Muscle layer of colon (tissue), 2 donors: ENCODE data around the gene DMBT1.
"Not testable (repeated sequence)": the region's sequence is repeated elsewhere in the genome, so short reads cannot be mapped to it uniquely, and the experiment has no call there.

Experiments
- H3K27ac ChIP-seq: one replicate; pipeline ENCODE4 v1.7.0; 2013; ENCODE audit warnings: low read depth, mild to moderate bottlenecking, low read length, moderate library complexity
- H3K27me3 ChIP-seq, 2 donors: one replicate each; pipeline ENCODE4 v1.7.0; 2013; ENCODE audit warnings: low read length in 2 of 2, mild to moderate bottlenecking in 2 of 2; ENCODE audit not compliant: insufficient read depth in 2 of 2, control insufficient read depth in 1 of 2
- H3K36me3 ChIP-seq: one replicate; pipeline ENCODE4 v1.7.0; 2013; ENCODE audit warnings: mild to moderate bottlenecking, low read length; ENCODE audit not compliant: insufficient read depth
- H3K4me1 ChIP-seq: one replicate; pipeline ENCODE4 v1.7.0; 2013; ENCODE audit warnings: mild to moderate bottlenecking, low read length; ENCODE audit not compliant: insufficient read depth
- H3K4me3 ChIP-seq, 2 donors: one replicate each; pipeline ENCODE4 v1.7.0; 2013; ENCODE audit warnings: low read length in 2 of 2, low read depth in 1 of 2, mild to moderate bottlenecking in 1 of 2, moderate library complexity in 1 of 2
- H3K9ac ChIP-seq: one replicate; pipeline ENCODE4 v1.7.0; 2013; ENCODE audit warnings: low read length
- H3K9me3 ChIP-seq: one replicate; pipeline ENCODE4 v1.7.0; 2013; ENCODE audit warnings: mild to moderate bottlenecking, low read length
- donor health status: abdominal sarcoma.
- donor health status: Adenocarcinoma of cecum.

The DMBT1 gene

DNA sequence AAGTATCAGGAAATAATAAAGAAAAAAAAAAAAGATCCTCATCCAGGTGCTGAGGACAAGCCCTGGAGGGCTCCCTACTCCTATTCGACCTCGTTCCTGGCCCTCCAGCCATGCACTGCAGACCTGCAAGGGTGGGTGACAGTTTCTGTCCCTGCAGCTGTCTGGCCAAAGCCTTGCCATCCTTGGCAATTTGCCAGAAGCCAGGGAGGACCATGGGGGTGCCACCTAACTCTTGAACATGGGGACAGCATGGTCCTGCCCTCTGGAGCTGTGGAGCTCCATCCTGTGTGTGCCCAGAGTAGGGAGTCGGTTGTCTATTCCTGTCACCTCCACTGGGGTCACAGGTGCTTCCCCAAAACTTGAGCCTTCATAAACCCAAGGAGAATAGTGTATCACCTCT is 27.8 kb downstream of the DMBT1 start:
- Histone ChIP-seq H3K36me3 (no peaks in the 10 kb centered on the region), H3K4me3 (no peak overlapping the region), H3K9ac (no peak overlapping the region)

DNA sequence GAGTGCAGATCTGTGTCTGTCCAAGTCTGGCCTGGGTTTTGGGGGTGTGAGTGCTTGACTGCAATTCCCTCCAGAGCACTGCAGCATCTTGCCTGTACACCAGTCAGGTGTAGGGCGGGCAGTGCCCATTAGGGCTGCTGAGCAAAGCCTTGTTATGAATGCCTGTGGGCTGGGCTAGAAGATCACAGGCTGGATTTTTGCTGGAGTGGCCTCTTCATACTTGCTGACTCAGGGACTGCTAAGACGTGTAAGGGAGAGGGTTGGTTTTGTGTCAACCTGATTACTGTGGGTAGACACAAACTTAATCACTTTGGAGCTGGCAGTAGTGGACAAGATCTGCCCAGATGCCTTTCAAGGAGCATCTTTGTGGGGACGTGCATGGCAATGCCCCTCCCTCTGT is 29.6 kb downstream of the DMBT1 start:
- H3K4me1 ChIP-seq, result no peaks in the 10 kb centered on the region
- H3K27me3 ChIP-seq, result no peaks in the 10 kb centered on the region
- no peak overlapping the region for H3K9ac ChIP-seq
- H3K4me3 ChIP-seq, result no peak overlapping the region
- H3K27ac ChIP-seq, result no peak overlapping the region
- no peaks in the 10 kb centered on the region for H3K9me3 ChIP-seq
- no peaks in the 10 kb centered on the region for H3K36me3 ChIP-seq

More for the DNA sequence above, 27.8 kb downstream of the DMBT1 start:
- no peaks in the 10 kb centered on the region for H3K9me3 ChIP-seq
- no peak overlapping the region for H3K27ac ChIP-seq
- H3K27me3 ChIP-seq, result no peaks in the 10 kb centered on the region
- no peaks in the 10 kb centered on the region for H3K4me1 ChIP-seq

DNA sequence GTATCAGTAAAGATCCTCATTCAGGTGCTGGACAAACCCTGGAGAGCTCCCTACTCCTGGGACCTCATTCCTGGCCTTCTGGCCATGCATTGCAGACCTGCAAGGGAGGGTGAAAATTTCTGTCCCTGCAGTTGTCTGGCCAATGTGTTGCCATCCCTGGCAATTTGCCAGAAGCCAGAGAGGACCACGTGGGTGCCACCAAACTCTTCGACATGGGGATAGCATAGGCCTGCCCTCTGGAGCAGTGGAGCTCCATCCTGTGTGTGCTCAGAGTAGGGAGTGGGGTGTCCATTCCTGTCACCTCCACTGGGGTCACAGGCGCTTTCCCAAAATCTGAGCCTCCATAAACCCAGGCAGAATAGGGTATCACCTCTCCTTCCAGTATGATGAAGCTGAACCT is 31.2 kb downstream of the DMBT1 start:
- Histone ChIP-seq H3K9ac (no peak overlapping the region), H3K9me3 (no peaks in the 10 kb centered on the region), H3K36me3 (no peaks in the 10 kb centered on the region), H3K27me3 (no peaks in the 10 kb centered on the region), H3K4me1 (no peaks in the 10 kb centered on the region), H3K4me3 (no peak overlapping the region), H3K27ac (no peak overlapping the region)

GRCh38 chr10:122592161-122592560 is 31.6 kb downstream of the DMBT1 start:
- H3K9me3 ChIP-seq, result no peaks in the 10 kb centered on the region
- no peak overlapping the region for H3K27ac ChIP-seq
- H3K4me1 ChIP-seq, result no peaks in the 10 kb centered on the region
- no peaks in the 10 kb centered on the region for H3K36me3 ChIP-seq
- no peak overlapping the region for H3K4me3 ChIP-seq
- H3K27me3 ChIP-seq, result no peaks in the 10 kb centered on the region
- no peak overlapping the region for H3K9ac ChIP-seq

DNA sequence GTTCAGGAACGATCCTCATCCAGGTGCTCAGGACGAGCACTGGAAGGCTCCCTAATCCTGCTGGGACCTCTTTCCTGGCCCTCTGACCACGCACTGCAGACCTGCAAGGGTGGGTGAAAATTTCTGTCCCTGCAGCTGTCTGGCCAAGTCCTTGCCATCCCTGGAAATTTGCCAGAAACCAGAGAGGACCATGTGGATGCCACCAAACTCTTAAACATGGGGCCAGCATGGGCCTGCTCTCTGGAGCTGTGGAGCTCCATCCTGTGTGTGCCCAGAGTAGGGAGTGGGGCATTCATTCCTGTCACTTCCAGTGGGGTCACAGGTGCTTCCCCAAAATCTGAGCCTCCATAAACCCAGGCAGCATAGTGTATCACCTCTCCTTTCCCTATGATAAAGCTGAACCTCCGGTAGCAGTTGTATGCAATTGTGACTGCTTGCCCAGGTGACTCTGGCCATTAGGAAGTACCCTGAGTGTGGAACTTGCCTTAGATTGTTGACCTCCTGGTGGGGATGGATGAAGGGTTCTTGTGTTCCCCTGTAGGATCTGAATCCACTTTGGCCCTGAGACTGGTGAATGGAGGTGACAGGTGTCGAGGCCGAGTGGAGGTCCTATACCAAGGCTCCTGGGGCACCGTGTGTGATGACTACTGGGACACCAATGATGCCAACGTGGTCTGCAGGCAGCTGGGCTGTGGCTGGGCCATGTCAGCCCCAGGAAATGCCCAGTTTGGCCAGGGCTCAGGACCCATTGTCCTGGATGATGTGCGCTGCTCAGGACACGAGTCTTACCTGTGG is 57.1 kb downstream of the DMBT1 start:
- Histone ChIP-seq H3K9ac (no peak overlapping the region), H3K9me3 (no peaks in the 10 kb centered on the region), H3K36me3 (no peaks in the 10 kb centered on the region), H3K4me3 (no peak overlapping the region), H3K27ac (no peak overlapping the region), H3K4me1 (no peaks in the 10 kb centered on the region), H3K27me3 (no peaks in the 10 kb centered on the region)

DNA sequence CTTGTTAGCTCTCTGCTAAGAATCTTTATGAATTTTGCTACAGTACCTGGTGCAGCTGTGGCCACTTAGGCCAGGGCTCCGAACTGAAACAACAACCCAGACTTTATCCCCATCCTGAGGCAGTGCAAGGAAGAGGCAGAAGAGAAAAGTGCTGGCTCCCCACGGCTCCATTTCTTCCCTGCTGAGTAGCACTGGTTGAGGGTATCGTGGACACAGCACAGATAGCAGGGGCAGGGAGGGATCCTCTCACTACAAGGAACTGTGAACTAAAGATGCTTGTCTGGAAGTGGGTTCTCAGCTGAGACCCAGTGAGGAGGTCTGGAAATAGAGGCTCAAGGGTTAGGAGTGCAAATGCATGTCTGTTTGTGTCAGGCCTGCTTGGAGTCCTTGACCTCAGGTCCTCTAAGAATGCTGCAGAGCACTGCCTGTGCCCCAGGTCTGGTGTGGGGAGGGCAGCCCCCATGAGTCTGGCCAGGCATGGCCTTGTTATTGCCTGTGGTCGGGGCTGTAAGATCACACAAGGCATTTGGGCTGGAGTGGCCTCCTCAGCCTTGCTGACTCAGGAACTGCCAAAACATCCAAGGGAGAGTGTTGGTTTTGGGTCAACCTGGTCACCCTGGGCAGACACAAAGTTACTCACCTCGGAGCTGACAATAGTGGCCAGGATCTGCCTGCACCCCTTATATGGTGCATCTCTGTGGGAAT is 58.1 kb downstream of the DMBT1 start:
- no peaks in the 10 kb centered on the region for H3K36me3 ChIP-seq

GRCh38 chr10:122620961-122621360 is 60.4 kb downstream of the DMBT1 start:
- not testable (repeated sequence) for H3K9ac ChIP-seq, H3K9me3 ChIP-seq, H3K4me3 ChIP-seq, H3K36me3 ChIP-seq, H3K27ac ChIP-seq, H3K27me3 ChIP-seq, H3K4me1 ChIP-seq

More for the DNA sequence above, 58.1 kb downstream of the DMBT1 start:
- H3K27ac ChIP-seq, result no peak overlapping the region
- no peaks in the 10 kb centered on the region for H3K9me3 ChIP-seq
- no peaks in the 10 kb centered on the region for H3K4me1 ChIP-seq
- no peak overlapping the region for H3K4me3 ChIP-seq
- no peak overlapping the region for H3K9ac ChIP-seq
- no peaks in the 10 kb centered on the region for H3K27me3 ChIP-seq

GRCh38 chr10:122624546-122624945 is 64.0 kb downstream of the DMBT1 start:
- Histone ChIP-seq H3K36me3 (no peaks in the 10 kb centered on the region), H3K27ac (no peak overlapping the region), H3K9me3 (no peaks in the 10 kb centered on the region), H3K9ac (no peak overlapping the region), H3K27me3 (no peaks in the 10 kb centered on the region), H3K4me3 (no peak overlapping the region), H3K4me1 (no peaks in the 10 kb centered on the region)

GRCh38 chr10:122630526-122630925 is 70.0 kb downstream of the DMBT1 start:
- H3K27ac ChIP-seq, result no peak overlapping the region
- H3K9ac ChIP-seq, result no peak overlapping the region
- no peaks in the 10 kb centered on the region for H3K4me1 ChIP-seq
- no peak overlapping the region for H3K4me3 ChIP-seq
- H3K36me3 ChIP-seq, result no peaks in the 10 kb centered on the region
- H3K27me3 ChIP-seq, result no peaks in the 10 kb centered on the region
- H3K9me3 ChIP-seq, result no peaks in the 10 kb centered on the region

DNA sequence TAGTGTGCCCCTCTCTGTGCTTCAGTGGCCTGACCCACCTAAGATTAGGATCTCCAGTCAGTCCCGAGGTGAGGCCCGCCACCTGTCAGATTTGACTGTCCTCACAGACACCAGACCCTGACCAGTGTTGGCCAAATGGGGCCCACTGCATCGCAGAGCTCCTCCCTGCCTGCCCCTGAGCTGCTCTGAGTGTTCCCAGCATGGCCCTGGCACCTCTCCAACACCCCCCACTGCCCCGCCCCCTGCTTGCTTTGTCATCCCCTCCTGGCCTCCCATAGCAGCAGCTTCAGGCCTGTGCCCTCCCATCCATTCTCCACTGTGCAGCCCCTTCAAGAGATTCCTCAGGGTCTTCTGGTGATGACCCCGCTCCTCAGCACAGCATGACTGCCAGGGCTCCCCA is 71.5 kb downstream of the DMBT1 start:
- Histone ChIP-seq H3K36me3 (no peaks in the 10 kb centered on the region), H3K27me3 (no peaks in the 10 kb centered on the region), H3K27ac (no peak overlapping the region), H3K4me1 (no peaks in the 10 kb centered on the region), H3K9me3 (no peaks in the 10 kb centered on the region), H3K9ac (no peak overlapping the region), H3K4me3 (no peak overlapping the region)

- Histone ChIP-seq H3K9me3 (no peaks in the 10 kb centered on the region), H3K36me3 (no peaks in the 10 kb centered on the region), H3K4me1 (no peaks in the 10 kb centered on the region), H3K27ac (no peak overlapping the region), H3K27me3 (no peaks in the 10 kb centered on the region), H3K4me3 (no peak overlapping the region), H3K9ac (no peak overlapping the region)
Measured at GRCh38 chr10:122632576-122632975, 72.0 kb downstream of the DMBT1 start.

- Histone ChIP-seq H3K9me3 (no peaks in the 10 kb centered on the region), H3K4me3 (no peak overlapping the region), H3K36me3 (no peaks in the 10 kb centered on the region), H3K4me1 (no peaks in the 10 kb centered on the region), H3K27ac (no peak overlapping the region), H3K9ac (no peak overlapping the region), H3K27me3 (no peaks in the 10 kb centered on the region)
Measured at GRCh38 chr10:122636953-122637352, 76.4 kb downstream of the DMBT1 start.
